Keratinocyte (primary cell): ENCODE data around the gene ITPR2. TPM values are rescaled to one million over a fixed set of nuclear protein-coding genes. Genes with fewer than 3 reads are reported as not detected.

Experiments
- DNase-seq: peaks from one replicate; pipeline ENCODE4 v3.0.0-alpha.2; 2011; ENCODE audit warnings: low read depth, missing footprints, low spot score
- FAIRE-seq: peaks from 2 replicates; lab custom pipeline; 2011; peaks lifted over from hg19 to GRCh38; lab: Jason Lieb, UNC
- H2AFZ ChIP-seq: 2 replicates; pipeline ENCODE4 v1.6.0; 2012; ENCODE audit warnings: low read length, control low read depth, inconsistent platforms; ENCODE audit not compliant: control insufficient read depth
- H3K27ac ChIP-seq: 2 replicates; pipeline ENCODE4 v1.5.1; 2011; ENCODE audit warnings: low read length; ENCODE audit not compliant: control insufficient read depth, insufficient read depth
- H3K27me3 ChIP-seq: 3 replicates; pipeline ENCODE4 v1.6.0; 2011; ENCODE audit warnings: low read length; ENCODE audit not compliant: control insufficient read depth, insufficient read depth; ENCODE audit errors: extremely low read depth
- H3K36me3 ChIP-seq, 2 experiments: 2 replicates in 1 of 2; 3 replicates in 1 of 2; pipeline ENCODE4 v1.5.1; 2011; ENCODE audit warnings: low read length in 2 of 2, mild to moderate bottlenecking in 1 of 2; ENCODE audit not compliant: control insufficient read depth in 2 of 2, insufficient read depth in 2 of 2; ENCODE audit errors: extremely low read depth in 1 of 2
- H3K4me1 ChIP-seq: 3 replicates; pipeline ENCODE4 v1.5.1; 2011; ENCODE audit warnings: low read length; ENCODE audit not compliant: control insufficient read depth, insufficient read depth; ENCODE audit errors: extremely low read depth
- H3K4me2 ChIP-seq: 3 replicates; pipeline ENCODE4 v1.6.0; 2011; ENCODE audit warnings: low read depth, low read length; ENCODE audit not compliant: control insufficient read depth, insufficient read depth; ENCODE audit errors: extremely low read depth
- H3K4me3 ChIP-seq, 3 experiments: fragments of 200-600 bp in 1 of 3; sonication (generic) in 1 of 3; 2 replicates in 2 of 3; 3 replicates in 1 of 3; pipeline ENCODE4 v1.5.1; 2011 to 2016; ENCODE audit warnings: low read length in 3 of 3, mild to moderate bottlenecking in 3 of 3, control low read depth in 2 of 3, inconsistent platforms in 1 of 3, low read depth in 1 of 3, mixed read lengths in 1 of 3, mixed run types in 1 of 3, moderate library complexity in 1 of 3; ENCODE audit not compliant: control insufficient read depth in 2 of 3, insufficient read depth in 2 of 3; ENCODE audit errors: extremely low read depth in 1 of 3
- H3K79me2 ChIP-seq: 2 replicates; pipeline ENCODE4 v1.6.0; 2012; ENCODE audit warnings: low read length; ENCODE audit not compliant: control insufficient read depth, insufficient read depth
- H3K9ac ChIP-seq: 3 replicates; pipeline ENCODE4 v1.6.0; 2011; ENCODE audit warnings: low read length; ENCODE audit not compliant: control insufficient read depth, insufficient read depth; ENCODE audit errors: extremely low read depth
- H3K9me1 ChIP-seq: 3 replicates; pipeline ENCODE4 v1.6.0; 2011; ENCODE audit warnings: low read length; ENCODE audit not compliant: control insufficient read depth, insufficient read depth; ENCODE audit errors: extremely low read depth
- H3K9me3 ChIP-seq: 2 replicates; pipeline ENCODE4 v1.5.1; 2012; ENCODE audit warnings: low read depth, low read length; ENCODE audit not compliant: control insufficient read depth
- H4K20me1 ChIP-seq: 3 replicates; pipeline ENCODE4 v1.6.0; 2011; ENCODE audit warnings: low read length; ENCODE audit not compliant: control insufficient read depth, insufficient read depth; ENCODE audit errors: extremely low read depth
- CTCF ChIP-seq, 3 experiments: IDR thresholded peaks in 1 of 3; conservative IDR thresholded peaks in 1 of 3; optimal IDR thresholded peaks in 1 of 3; 2 replicates in 2 of 3; 3 replicates in 1 of 3; pipeline versions ENCODE3 to v1.5.1; 2011; ENCODE audit warnings: low read length in 3 of 3, mild to moderate bottlenecking in 3 of 3, moderate library complexity in 2 of 3, control low read depth in 1 of 3, inconsistent platforms in 1 of 3; ENCODE audit not compliant: insufficient read depth in 2 of 3; ENCODE audit errors: extremely low read depth in 1 of 3
- EZH2 ChIP-seq: IDR thresholded peaks from one replicate; pipeline ENCODE4 v1.6.1; 2012; ENCODE audit warnings: inconsistent platforms, mild to moderate bottlenecking, low read length, moderate library complexity
- dilution Hi-C: fragments of 300-500 bp; cut with MboI; formaldehyde crosslinking; loops from one replicate; pipeline ENCODE4 v1.7.0; 2020; ENCODE audit warnings: low sequenced_read_pairs; ENCODE audit not compliant: extremely low pct_ligation_motif_present
- polyA plus RNA-seq, 5 experiments: library from polyadenylated mRNA; depleted of rRNA in 3 of 5; stranded (reverse) in 3 of 5; stranded (forward) in 1 of 5; unstranded in 1 of 5; fragments of >200 nt; gene quantifications; 1 replicate in 1 of 5; 2 replicates in 3 of 5; 3 replicates in 1 of 5; pipeline versions ENCODE4 v1.2.1 to v1.2.3, GENCODE V29; 2011 to 2012; ENCODE audit warnings: missing spikeins in 2 of 5, low read depth in 1 of 5, low replicate concordance in 1 of 5

ITPR2 gene
- polyA plus RNA-seq, 1 donor (not counting 4 experiments of a cell fraction or from before 2014, with no cell fraction given) = 7.6 TPM

DNA sequence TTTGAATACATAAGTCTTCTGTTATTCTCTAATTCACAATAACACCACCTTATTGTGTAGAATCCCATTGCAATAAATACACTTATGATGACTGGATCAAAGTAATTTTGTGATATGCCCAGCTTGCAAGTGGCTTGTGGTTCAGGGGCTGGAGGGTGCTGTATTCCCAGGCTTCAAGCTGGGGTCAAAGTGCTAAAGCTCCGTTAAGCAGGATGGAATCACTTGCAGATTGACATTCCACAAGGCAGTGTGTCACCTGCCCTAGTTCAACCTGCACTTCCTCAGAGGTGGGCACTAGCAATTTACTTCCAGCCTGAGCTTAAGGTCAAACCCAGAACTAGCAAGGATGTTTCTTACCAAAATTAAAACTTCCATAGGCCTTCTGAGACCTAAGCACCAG is 471.0 kb downstream of the ITPR2 start:
- H3K9me1 ChIP-seq = no peaks in the 10 kb centered on the region
- TF ChIP-seq EZH2 = no peak
- TF ChIP-seq CTCF (optimal IDR thresholded peaks at IDR 0.05 in 1 of 3, IDR thresholded peaks at IDR 0.05 in 1 of 3, conservative IDR thresholded peaks at IDR 0.05 in 1 of 3; ENCODE audit: extremely low read depth in 1 of 3, insufficient read depth in 2 of 3, low read length in 3 of 3) = no peak
- H3K79me2 ChIP-seq = no peaks in the 10 kb centered on the region
- no peak overlapping the region for H3K4me3 ChIP-seq
- no peak overlapping the region for H2AFZ ChIP-seq
- no peaks in the 10 kb centered on the region for H3K4me1 ChIP-seq
- H3K9me3 ChIP-seq = no peaks in the 10 kb centered on the region
- FAIRE-seq (no peak), DNase-seq (no peak)
- no peaks in the 10 kb centered on the region for H3K27me3 ChIP-seq
- no peaks in the 10 kb centered on the region for H3K36me3 ChIP-seq
- H4K20me1 ChIP-seq = no peaks in the 10 kb centered on the region
- no peak overlapping the region for H3K27ac ChIP-seq
- H3K9ac ChIP-seq = no peak overlapping the region
- H3K4me2 ChIP-seq = no peak overlapping the region
- dilution Hi-C loops = no loop called here

DNA sequence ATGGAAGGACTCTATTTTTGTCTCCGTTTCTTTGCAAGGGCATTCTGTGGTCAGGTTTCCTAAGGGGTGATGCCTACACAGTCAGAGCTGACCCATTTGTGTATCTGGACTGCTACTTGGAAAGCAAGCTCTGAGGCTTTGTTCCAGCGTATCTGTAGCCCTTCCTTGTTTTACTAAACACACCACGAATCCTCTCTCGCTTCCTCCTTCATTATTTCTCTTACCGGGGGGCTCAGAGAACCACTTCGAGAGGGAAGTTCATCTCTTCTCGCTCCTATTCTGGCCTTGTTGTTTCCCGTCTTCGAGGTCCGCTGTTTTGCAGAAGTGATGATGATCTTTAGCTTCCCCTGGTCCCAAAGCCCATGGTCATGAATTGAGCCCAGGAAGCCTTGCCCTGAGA is 472.9 kb downstream of the ITPR2 start:
- Histone ChIP-seq H3K4me3 (no peak overlapping the region), H3K79me2 (no peaks in the 10 kb centered on the region), H3K9me3 (no peaks in the 10 kb centered on the region), H3K9me1 (no peaks in the 10 kb centered on the region), H3K27me3 (no peaks in the 10 kb centered on the region), H3K9ac (no peak overlapping the region), H3K36me3 (no peaks in the 10 kb centered on the region), H3K4me2 (no peak overlapping the region), H4K20me1 (no peaks in the 10 kb centered on the region), H2AFZ (no peak overlapping the region), H3K4me1 (no peaks in the 10 kb centered on the region), H3K27ac (no peak overlapping the region)
- DNase-seq = no peak
- TF ChIP-seq EZH2 (no peak), CTCF (optimal IDR thresholded peaks at IDR 0.05 in 1 of 3, IDR thresholded peaks at IDR 0.05 in 1 of 3, conservative IDR thresholded peaks at IDR 0.05 in 1 of 3; ENCODE audit: extremely low read depth in 1 of 3, insufficient read depth in 2 of 3, low read length in 3 of 3) (no peak)
- dilution Hi-C loops = no loop called here
- no peak for FAIRE-seq
